K562 (cell line): Measurements from ENCODE around the gene MAPKAPK3. TPM values are rescaled to one million over a fixed set of nuclear protein-coding genes. Genes with fewer than 3 reads are reported as not detected.

Experiments used
- CHAMP1 ChIP-seq: fragments of 450-650 bp; IDR thresholded peaks from 2 replicates; pipeline ENCODE4 v1.6.1; 2016; ENCODE audit warnings: mild to moderate bottlenecking
- E2F4 ChIP-seq: sonication (generic); formaldehyde crosslinking; IDR thresholded peaks from 2 replicates; pipeline ENCODE4 v1.8.0; 2022; ENCODE audit warnings: mild to moderate bottlenecking, low read depth, missing genetic modification reagents
- ELF4 ChIP-seq: fragments of 450-650 bp; formaldehyde crosslinking; IDR thresholded peaks from 2 replicates; pipeline ENCODE4 v1.4.0; 2022; ENCODE audit warnings: missing genetic modification characterization
- HDAC1 ChIP-seq, 2 experiments: fragments of 450-650 bp; IDR thresholded peaks; 2 replicates each; pipeline ENCODE4 v1.6.1; 2016 to 2017; ENCODE audit warnings: inconsistent platforms in 1 of 2, mild to moderate bottlenecking in 1 of 2, moderate library complexity in 1 of 2
- HDAC3 ChIP-seq: fragments of 450-650 bp; IDR thresholded peaks from 2 replicates; pipeline ENCODE4 v1.6.1; 2018; ENCODE audit warnings: borderline replicate concordance, mild to moderate bottlenecking, moderate library complexity; ENCODE audit not compliant: partially characterized antibody
- NR2C1 ChIP-seq, 2 experiments: fragments of 450-650 bp; IDR thresholded peaks; 2 replicates each; pipeline ENCODE4 v1.6.1; 2017; ENCODE audit warnings: mild to moderate bottlenecking in 2 of 2, antibody characterized with exemption in 1 of 2, inconsistent platforms in 1 of 2, missing compliant biosample characterization in 1 of 2, missing genetic modification characterization in 1 of 2
- REST ChIP-seq, 2 experiments: fragments of 450-650 bp; formaldehyde crosslinking in 1 of 2; IDR thresholded peaks; 2 replicates each; pipeline versions ENCODE4 v1.4.0 to v1.6.1; 2014 to 2020; ENCODE audit warnings: mild to moderate bottlenecking in 2 of 2, borderline replicate concordance in 1 of 2, low read depth in 1 of 2
- SNIP1 ChIP-seq: fragments of 450-650 bp; IDR thresholded peaks from 2 replicates; pipeline ENCODE4 v1.7.1; 2017; ENCODE audit warnings: low read depth, mild to moderate bottlenecking
- TBL1XR1 ChIP-seq, 2 experiments: IDR thresholded peaks; 2 replicates each; pipeline ENCODE4 v1.6.1; 2012; ENCODE audit warnings: improper control_type of control experiment in 2 of 2, low read length in 2 of 2, mild to moderate bottlenecking in 1 of 2
- TRIM28 ChIP-seq: fragments of 450-650 bp; IDR thresholded peaks from 2 replicates; pipeline ENCODE4 v1.6.1; 2017
- ZBTB8A ChIP-seq: fragments of 450-650 bp; IDR thresholded peaks from 2 replicates; pipeline ENCODE4 v1.6.1; 2018; ENCODE audit warnings: mild to moderate bottlenecking, moderate library complexity; ENCODE audit not compliant: partially characterized antibody
- ZBTB9 ChIP-seq: fragments of 450-650 bp; formaldehyde crosslinking; IDR thresholded peaks from 2 replicates; pipeline ENCODE4 v1.4.0; 2020; ENCODE audit warnings: mild to moderate bottlenecking, moderate library complexity
- ZKSCAN3 ChIP-seq: fragments of 250-450 bp; sonication (Bioruptor Pico); IDR thresholded peaks from 2 replicates; pipeline ENCODE4 v1.4.0; 2020
- ZNF239 ChIP-seq: fragments of 250-450 bp; sonication (Bioruptor Pico); IDR thresholded peaks from 2 replicates; pipeline ENCODE4 v1.4.0; 2020; ENCODE audit warnings: mild to moderate bottlenecking
- polyA plus RNA-seq, 8 experiments: library from polyadenylated mRNA; depleted of rRNA in 4 of 8; stranded (reverse) in 5 of 8; unstranded in 3 of 8; fragments of >200 nt; fragmentation: Nextera tagmentation in 2 of 8; fragmentation: Illumina TruSeq in 1 of 8; extraction: Ambion mirVana in 2 of 8; extraction: Trizol in 1 of 8; gene quantifications; 2 replicates each; pipeline versions ENCODE4 v1.2.1 to v1.2.3, GENCODE V29; 2011 to 2014; ENCODE audit warnings: inconsistent platforms in 1 of 8, missing spikeins in 1 of 8
- total RNA-seq, 7 experiments: library from RNA; depleted of rRNA in 6 of 7; stranded (reverse); fragments of >200 nt in 6 of 7; fragmentation: Illumina TruSeq in 2 of 7; extraction: Trizol in 2 of 7; gene quantifications; 2 replicates each; pipeline versions ENCODE4 v1.2.1 to v1.2.3, GENCODE V29; 2011 to 2021; ENCODE audit warnings: low replicate concordance in 1 of 7

Gene MAPKAPK3
- total and polyA plus RNA-seq, 9 of the 15 experiments (the other 6 are each of a cell fraction or from before 2014, with no cell fraction given), result 8.0 to 56.4 (median 41.2) TPM

- TF ChIP-seq E2F4 (CRISPR knock-in tag) (no peak), NR2C1 (IDR thresholded peaks at IDR 0.05) (no peak), NR2C1 (tag; IDR thresholded peaks at IDR 0.05) (0 out of 2 replicates have a peak, but pooled peaks have one; percentile 27), HDAC3 (peak; percentile 34), SNIP1 (no peak), REST (IDR thresholded peaks at IDR 0.05; ENCODE audit: borderline replicate concordance) (peak; percentile 24; the same call in 1 of the 2 replicates), REST (CRISPR knock-in tag; IDR thresholded peaks at IDR 0.05; ENCODE audit: low read depth) (peak; percentile 78; the same call in 1 of the 2 replicates), HDAC1 (IDR thresholded peaks at IDR 0.05) (peak in 1 of 2 experiments; percentile 69; a peak in 1 of 4 replicates), TRIM28 (0 out of 2 replicates have a peak, but pooled peaks have one; percentile 22), ZNF239 (CRISPR knock-in tag) (no peak), TBL1XR1 (IDR thresholded peaks at IDR 0.05; ENCODE audit: low read length in 2 of 2) (peak in 1 of 2 experiments; percentile 81; a peak in 1 of 4 replicates), ZBTB9 (CRISPR knock-in tag) (0 out of 2 replicates have a peak, but pooled peaks have one; percentile 39), ZKSCAN3 (CRISPR knock-in tag) (no peak), CHAMP1 (no peak), ZBTB8A (no peak), ELF4 (no peak)
These were observed 4.6 kb upstream of the MAPKAPK3 start (continued) for GRCh38 chr3:50612234-50612882.
